DND-41 (cell line): ENCODE results near the gene COPS4.
"Not testable (repeated sequence)": the region's sequence is repeated elsewhere in the genome, so short reads cannot be mapped to it uniquely, and the experiment has no call there.

ENCODE experiments used
- CTCF ChIP-seq: IDR thresholded peaks from 2 replicates; pipeline ENCODE4 v1.5.1; 2012; ENCODE audit warnings: borderline replicate concordance, low read length, moderate library complexity, mild to moderate bottlenecking; ENCODE audit not compliant: poor library complexity, severe bottlenecking; ENCODE audit errors: extremely low read depth
- EZH2 ChIP-seq: IDR thresholded peaks from 3 replicates; pipeline ENCODE4 v1.6.1; 2012; ENCODE audit warnings: borderline replicate concordance, low read depth, mild to moderate bottlenecking, moderate library complexity, low read length, inconsistent platforms; ENCODE audit not compliant: severe bottlenecking

DNA sequence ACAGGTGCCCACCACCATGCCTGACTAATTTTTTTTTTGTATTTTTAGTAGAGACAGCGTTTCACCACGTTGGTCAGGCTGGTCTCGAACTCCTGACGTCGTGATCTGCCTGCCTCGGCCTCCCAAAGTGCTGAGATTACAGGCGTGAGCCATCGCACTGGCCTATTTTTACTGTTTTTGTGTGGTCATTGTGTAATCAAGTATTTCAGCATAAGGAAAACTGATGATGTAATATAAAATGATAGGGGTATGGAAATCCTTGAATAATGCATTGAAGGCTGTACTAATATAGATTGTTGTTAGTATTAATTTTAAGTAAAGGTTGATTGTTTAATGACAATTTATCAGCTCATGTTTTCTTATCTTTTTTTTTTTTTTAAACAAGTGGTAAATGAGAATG lies 13.8 kb downstream of the COPS4 start:
- not testable (repeated sequence) for TF ChIP-seq EZH2, CTCF
